SH-SY5Y (cell line): ENCODE measurements around the gene FAM161A.

ENCODE experiments used
- GATA2 ChIP-seq: IDR thresholded peaks from 2 replicates; pipeline ENCODE4 v1.6.1; 2011; ENCODE audit warnings: mild to moderate bottlenecking, low read depth, low read length
- GATA3 ChIP-seq: IDR thresholded peaks from 2 replicates; pipeline ENCODE4 v1.6.1; 2011; ENCODE audit warnings: low read depth, mild to moderate bottlenecking, low read length, moderate library complexity

DNA sequence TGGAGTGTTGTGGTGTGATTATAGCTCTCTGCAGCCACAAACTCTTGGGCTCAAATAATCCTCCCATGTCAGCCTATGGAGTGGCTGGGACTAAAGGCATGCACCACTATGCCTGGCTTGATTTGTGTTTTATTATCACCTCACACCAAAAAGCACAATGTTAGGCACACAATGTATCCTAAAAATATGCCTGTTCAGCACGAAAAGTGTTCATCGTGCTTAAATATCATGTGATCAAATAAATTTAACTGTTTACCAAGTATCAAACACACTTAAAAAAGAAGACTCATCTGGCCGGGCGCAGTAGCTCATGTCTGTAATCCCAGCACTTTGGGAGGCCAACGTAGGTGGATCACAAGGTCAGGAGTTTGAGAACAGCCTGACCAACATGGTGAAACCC lies 29.0 kb upstream of the FAM161A start:
- TF ChIP-seq GATA3 = no peak
- TF ChIP-seq GATA2 = no peak
